ENCODE measurements around the gene HSPA1A.

DNA sequence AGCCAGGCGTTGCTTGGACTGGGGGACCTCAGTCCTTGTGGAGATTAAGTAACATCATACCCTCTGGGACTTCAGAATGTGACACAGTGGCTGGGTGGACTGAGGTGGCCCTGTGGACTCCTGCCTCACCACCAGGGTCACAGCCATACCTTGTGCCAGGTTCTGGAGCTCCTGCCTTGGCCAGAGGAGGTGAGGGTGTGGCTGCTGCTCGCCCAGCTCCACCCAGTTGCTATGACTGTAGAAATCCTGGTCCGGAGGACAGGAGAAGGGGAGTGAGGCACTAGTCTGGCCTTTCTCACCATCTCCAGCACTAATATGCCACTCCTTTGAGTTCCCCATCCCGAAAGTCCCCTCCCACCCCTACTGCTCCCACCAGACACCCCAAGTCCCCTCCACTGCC is 40.2 kb upstream of the HSPA1A start:
- TF ChIP-seq, protein P1, sequence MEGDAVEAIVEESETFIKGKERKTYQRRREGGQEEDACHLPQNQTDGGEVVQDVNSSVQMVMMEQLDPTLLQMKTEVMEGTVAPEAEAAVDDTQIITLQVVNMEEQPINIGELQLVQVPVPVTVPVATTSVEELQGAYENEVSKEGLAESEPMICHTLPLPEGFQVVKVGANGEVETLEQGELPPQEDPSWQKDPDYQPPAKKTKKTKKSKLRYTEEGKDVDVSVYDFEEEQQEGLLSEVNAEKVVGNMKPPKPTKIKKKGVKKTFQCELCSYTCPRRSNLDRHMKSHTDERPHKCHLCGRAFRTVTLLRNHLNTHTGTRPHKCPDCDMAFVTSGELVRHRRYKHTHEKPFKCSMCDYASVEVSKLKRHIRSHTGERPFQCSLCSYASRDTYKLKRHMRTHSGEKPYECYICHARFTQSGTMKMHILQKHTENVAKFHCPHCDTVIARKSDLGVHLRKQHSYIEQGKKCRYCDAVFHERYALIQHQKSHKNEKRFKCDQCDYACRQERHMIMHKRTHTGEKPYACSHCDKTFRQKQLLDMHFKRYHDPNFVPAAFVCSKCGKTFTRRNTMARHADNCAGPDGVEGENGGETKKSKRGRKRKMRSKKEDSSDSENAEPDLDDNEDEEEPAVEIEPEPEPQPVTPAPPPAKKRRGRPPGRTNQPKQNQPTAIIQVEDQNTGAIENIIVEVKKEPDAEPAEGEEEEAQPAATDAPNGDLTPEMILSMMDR (IDR thresholded peaks at IDR 0.05) = peak in 3 of 6 experiments; percentile 6 to 41 (median 17)
- TF ChIP-seq POLR2A (IDR thresholded peaks at IDR 0.05) = no peak

All from esophagus squamous epithelium (tissue), 4 donors.